ENCODE measurements around the gene SMAD4.

Gene SMAD4

DNA sequence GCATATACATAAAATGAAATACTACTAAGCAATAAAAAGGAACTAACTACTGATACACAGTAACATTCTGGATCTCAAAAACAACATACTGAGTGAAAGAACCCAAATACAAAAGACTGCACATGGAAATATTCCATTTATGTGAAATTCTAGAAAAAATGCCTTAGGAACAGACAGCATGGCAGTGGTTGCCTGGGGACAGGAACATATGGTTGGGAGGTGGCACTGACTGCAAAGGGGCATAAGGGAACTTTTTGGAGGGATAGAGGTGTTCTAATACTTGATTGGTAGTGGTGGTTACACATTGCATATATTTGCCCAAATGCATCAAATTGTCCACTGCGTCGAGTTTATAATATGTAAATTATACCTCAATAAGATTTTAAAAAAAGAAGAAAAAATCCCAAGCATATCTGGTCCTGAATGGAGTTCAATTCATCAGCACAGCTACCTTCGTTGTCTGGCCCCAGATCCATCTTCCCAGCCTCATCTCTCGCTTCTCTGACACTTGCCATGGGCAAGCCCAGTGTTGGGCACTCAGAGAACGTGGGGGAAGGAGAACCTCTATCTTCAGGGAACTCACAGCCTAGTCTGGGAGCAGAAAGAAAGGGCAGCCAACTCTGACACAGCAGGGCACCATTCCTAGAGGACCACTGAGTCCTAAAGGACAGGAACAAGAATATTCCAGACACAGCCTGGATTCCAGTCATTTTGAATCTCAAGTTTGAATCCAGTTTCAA, 8.6 kb upstream of the SMAD4 start:
- DNase-seq, result no peak

- no peak for DNase-seq
These were observed 4.5 kb upstream of the SMAD4 start for GRCh38 chr18:51025512-51025911.

GRCh38 chr18:51028201-51028805, 1.7 kb upstream of the SMAD4 start:
- peak; percentile 52 for DNase-seq

GRCh38 chr18:51029378-51029693, 677 bp upstream of the SMAD4 start:
- DNase-seq, result no peak

DNA sequence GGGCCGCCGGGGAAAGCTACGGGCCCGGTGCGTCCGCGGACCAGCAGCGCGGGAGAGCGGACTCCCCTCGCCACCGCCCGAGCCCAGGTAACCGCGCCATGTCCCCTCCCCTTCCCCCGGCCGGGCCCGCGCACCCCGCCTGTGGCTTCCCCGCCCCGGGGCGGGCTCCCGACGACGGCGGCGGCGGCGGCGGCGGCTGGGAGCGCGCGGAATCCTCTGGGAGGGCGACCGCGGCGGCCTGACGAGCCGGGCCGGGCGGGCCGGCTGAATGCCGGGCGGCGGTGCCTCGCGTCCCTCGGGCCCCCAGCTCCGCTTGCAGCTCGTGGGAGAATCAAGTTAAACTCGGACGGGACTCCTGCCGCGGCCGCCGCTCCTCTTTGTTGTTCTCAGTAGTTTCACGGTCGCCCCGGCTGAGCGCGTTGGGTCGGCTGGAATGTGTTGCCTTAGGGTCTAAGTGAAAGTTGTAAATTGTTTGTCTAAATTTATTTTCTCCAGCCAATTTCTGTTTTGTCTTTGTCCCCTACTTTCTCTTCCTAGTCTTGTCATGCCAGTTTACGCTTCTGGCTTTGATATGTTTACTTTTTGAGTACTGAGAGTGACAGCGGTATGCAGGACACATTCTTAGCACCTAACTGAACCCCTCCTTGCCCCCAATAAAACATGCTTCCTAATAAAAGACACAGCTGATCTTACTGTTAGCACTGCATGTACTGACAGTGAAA, 685 bp downstream of the SMAD4 start:
- peak; percentile 65 for DNase-seq

DNA sequence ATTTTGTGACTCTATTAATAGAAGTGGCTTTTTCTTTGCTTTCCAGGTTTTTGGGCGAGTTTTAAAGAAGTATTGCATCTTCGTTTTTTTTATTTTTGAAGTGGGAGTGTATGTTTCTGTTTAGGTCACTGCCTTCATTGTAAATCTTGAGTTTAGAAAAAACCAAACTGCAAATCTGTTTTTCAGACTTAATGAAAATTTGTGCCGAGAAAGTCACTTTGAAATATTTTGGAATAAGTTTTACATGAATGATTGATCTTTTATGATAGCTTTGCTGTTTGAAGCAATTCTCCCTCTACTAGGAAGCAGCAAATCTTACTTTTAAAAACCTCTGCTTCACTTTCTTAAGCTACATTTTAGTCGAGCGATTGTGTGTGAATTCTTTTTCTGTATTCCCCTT, 2.2 kb downstream of the SMAD4 start:
- no peak for DNase-seq

GRCh38 chr18:51037230-51037629, 7.2 kb downstream of the SMAD4 start:
- no peak for DNase-seq

DNA sequence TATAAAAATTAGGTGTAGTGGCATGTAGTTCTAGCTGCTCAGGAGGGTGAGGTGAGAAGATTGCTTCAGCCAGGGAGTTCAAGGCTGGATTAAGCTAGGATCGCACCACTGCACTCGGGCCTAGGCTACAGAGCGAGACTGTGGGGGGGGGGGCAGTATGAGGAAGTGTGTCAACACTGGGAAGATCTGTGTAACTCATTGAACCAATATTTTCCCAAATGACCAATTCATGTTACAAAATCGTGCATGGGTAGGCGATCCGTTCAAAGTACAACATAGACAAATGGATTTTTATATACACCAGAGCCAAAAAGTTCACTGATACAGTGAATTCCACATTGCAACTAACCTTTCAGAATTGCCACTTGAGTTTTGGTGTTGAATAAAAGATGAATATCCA, 8.1 kb downstream of the SMAD4 start:
- DNase-seq, result no peak

- DNase-seq, result no peak
These were observed 9.4 kb downstream of the SMAD4 start for GRCh38 chr18:51039138-51040112.

DNA sequence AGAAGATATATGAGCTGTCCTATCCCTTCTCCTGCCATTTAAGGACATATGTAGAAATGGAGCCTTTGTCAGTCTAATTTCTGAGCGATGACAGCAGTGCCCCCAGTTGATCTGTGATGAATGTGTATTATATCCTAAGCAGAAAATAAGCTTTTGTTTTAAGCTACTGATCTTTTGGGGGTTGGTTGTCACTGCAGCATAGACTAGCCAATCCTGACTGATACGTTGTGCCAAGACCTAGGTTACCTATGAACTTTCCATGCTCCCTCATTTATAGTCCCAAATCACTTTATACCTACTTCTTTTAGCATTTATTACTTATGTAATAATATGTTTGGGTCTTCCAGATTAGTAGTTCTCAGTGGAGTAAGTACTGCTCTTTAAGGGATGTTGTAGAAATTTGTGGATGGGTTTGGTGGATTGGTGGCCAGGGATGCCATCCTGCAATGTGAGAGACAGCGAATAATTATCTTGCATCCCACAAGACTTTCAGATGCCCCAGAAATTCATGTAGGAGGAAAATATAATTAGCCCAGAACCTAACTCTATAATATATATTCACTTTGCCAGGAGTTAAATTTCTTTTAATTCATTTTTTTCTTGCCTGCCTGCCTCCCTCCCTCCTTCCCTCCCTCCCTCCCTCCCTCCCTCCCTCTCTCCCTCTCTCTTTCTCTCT, 11.8 kb downstream of the SMAD4 start:
- DNase-seq, result no peak

- DNase-seq, result peak; percentile 22
These were observed 15.0 kb downstream of the SMAD4 start for GRCh38 chr18:51044928-51045585.

- no peak for DNase-seq
These were observed 18.2 kb downstream of the SMAD4 start for GRCh38 chr18:51048190-51048589.

DNA sequence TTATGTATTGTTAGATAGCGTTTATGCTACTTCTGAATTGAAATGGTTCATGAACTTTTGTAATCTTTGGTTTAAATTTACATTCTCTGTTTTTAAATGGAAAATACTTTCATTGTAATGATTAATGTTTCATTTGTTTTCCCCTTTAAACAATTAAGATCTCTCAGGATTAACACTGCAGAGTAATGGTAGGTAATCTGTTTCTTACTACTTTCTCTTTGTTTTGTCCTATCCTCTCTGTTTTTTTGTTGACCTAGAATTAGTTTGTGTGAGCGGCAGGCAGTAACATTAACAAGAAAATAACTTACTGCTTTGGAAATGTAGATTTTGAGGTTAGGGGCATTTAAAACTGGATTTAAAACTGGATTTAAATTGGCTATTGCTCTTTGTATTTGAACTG, 19.1 kb downstream of the SMAD4 start:
- DNase-seq, result no peak

DNA sequence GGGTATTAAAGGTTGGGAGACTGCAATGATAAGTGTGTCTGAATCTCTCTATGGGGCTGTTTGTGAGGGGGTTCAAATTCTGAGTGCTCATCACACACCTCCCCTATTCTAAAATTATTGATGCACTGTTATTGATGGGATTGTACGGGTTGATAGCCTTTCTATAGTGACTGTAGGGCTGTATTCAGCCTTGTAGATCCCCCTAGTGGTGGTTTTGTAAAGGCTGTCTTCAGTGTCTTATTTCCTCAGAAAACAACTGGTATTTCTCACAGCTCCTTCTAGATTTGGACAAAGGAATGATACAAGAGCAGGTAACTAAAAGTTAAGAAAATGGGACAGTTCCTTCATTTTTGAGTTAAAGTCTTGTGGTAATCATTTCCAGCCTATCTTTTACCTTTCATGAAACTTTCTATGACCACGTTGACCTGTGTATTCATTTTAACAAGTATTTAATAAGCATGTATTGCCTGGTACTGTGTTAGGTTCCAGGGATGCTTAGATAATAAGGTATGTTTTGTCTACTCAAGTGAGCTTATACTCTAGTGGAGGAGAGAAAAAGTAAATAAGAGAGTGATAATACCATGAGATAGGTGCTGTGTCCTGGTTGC, 21.2 kb downstream of the SMAD4 start:
- peak; percentile 71 for DNase-seq

DNA sequence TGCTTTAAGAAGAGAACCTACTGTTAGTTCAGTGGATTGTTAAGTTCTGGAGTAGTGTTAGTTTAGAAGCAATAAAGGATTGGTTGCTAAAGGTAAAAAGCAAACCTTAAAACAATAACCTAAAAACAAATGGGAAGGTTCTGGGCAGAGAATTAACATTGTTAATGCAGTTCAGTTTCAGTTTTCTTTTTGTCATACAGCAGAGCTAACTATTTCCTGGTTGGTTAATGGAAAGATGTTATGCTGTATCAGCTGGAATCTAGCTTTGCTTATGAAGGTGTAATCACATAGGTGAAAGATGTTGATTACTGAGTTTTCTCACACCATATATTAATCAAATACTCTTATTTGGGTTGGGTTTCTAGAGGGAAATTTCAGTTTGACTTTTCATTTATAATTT, 23.8 kb downstream of the SMAD4 start:
- no peak for DNase-seq

DNA sequence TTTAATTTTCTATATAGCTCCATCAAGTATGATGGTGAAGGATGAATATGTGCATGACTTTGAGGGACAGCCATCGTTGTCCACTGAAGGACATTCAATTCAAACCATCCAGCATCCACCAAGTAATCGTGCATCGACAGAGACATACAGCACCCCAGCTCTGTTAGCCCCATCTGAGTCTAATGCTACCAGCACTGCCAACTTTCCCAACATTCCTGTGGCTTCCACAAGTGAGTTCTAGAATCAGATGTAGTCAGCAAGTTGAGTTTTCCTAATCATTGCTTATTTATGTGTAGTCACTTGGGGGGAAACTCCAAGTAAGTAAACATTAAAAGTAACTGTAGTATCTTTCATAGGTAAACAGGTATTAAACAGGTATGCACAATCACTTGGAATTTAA, 24.8 kb downstream of the SMAD4 start:
- DNase-seq, result no peak

GRCh38 chr18:51059969-51060368, 30.0 kb downstream of the SMAD4 start:
- no peak for DNase-seq

DNA sequence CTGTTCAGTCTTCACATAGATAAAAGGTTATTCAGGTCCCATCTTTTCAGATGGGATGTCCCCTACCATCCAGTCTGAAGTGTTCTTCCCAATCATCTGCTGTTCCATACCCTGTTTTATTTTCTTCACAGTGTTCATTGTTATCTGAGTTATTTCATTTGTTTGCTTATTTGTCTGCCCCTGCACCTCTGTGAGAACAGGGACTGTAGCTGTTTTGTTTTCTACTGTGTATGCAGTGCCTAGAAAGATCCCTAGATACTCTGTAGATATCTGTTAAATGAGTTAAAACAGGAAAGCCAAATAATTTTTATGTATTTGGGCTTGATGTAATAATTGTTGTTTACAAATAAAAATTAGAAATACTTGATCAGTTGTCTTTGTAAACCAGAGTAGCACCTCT, 34.2 kb downstream of the SMAD4 start:
- DNase-seq, result no peak

- no peak for DNase-seq
These were observed 36.3 kb downstream of the SMAD4 start for GRCh38 chr18:51066273-51066672.

DNA sequence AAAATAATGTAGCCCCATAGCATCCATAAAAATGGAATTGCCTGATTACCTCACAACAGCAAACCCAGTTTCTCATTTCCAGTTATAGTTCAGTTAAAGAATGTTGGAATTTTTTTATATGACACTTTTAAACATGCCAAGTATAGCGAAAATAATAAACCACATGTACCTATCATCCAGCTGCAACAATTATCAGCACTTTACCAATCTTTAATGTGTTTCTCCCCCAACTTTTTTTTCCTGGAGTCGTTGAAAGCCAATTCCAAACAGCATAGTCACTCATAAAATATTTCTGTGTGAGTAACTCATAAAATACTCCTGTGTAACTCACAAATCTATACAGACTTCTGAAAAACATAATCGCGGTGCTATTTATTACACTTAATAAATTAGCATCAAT, 38.1 kb downstream of the SMAD4 start:
- DNase-seq, result no peak

DNA sequence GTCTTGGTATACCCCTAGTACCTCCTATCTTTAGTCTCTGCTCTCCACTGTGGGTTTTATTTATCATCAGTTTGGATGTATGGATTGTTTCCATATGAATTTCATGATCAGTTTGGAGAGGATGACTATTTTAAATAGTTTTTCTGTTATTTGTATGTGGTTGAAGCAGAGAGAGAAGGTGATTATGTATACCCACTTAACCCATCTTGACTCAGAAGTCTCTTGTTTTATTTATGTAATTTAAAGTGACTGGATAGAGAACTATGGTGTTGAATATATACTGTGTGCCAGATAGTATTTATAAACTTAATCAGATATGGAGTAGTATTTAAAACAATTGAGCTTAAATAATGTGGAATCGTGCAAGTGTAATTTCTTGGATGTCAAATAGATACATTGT, 39.9 kb downstream of the SMAD4 start:
- no peak for DNase-seq

DNA sequence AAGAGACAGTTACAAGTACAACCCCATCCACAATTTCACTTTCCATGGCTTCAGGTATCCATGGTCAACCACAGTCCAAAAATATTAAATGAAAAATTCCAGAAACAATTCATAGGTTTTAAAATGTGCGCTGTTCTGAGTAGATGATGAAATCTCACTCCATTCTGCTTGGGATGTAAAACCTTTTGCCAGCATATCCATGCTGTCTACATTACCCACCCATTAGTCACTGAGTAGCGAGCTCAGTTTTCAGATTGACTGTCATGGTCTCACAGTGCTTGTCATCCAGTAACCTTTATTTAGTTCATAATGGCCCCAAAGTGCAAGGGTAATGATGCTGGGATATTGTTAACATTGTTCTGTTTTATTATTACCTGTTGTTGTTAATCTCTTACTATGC, 40.5 kb downstream of the SMAD4 start:
- DNase-seq, result no peak

Measured in hematopoietic multipotent progenitor cell treated with erythropoietin and hydrocortisone succinate and interleukin-3 and kit ligand, for 8 days (in vitro differentiated cells).